Spleen (tissue), 7 donors: ENCODE results near the gene RHCE.

ENCODE experiments used
- POLR2A ChIP-seq, 3 donors: fragments of 450-650 bp; IDR thresholded peaks; one replicate each; pipeline ENCODE4 v1.5.1; 2017; ENCODE audit warnings: antibody characterized with exemption in 3 of 3, mild to moderate bottlenecking in 1 of 3
- POLR2AphosphoS5 ChIP-seq, 3 donors: sonication (generic); formaldehyde crosslinking; IDR thresholded peaks; one replicate each; pipeline ENCODE4 v1.5.1; 2017; ENCODE audit warnings: antibody characterized with exemption in 3 of 3
- TF ChIP-seq, protein P1 (sequence below), 11 experiments: fragments of 200-600 bp in 7 of 11; fragments of 450-650 bp in 4 of 11; sonication (generic) in 4 of 11; IDR thresholded peaks in 8 of 11; conservative IDR thresholded peaks in 3 of 11; 1 replicate in 7 of 11; 2 replicates in 4 of 11; pipeline versions ENCODE4 v1.4.0 to v1.8.0; 2016 to 2021; ENCODE audit warnings: antibody characterized with exemption in 11 of 11, inconsistent platforms in 4 of 11, mild to moderate bottlenecking in 1 of 11
- donor health status: DM: no; HTN: no; CAD: no; lungs with moderate emphysema.
- donor health status: DM: no; HTN: no; CAD: no.
- donor health status: DM: no; HTN: no; CAD: no.

DNA sequence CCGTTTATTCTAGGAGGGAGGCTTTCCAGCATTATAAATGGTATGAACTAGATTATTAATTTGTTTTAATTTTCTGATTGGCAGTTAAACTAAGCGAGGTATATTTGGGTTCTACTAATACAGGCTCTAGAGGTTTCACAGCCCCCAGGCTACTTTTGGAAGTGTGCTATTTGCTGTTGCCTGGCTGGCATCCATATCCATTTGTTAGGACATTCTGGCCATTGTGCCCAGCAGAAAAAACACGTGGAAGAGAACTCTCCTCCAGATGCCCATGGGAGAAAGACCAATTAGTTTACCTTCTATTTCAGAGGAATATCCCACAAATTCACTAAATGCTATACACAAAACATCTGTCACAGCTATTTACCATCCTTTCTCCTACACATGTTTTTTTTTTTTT lies 39.4 kb upstream of the RHCE start:
- TF ChIP-seq, protein P1, sequence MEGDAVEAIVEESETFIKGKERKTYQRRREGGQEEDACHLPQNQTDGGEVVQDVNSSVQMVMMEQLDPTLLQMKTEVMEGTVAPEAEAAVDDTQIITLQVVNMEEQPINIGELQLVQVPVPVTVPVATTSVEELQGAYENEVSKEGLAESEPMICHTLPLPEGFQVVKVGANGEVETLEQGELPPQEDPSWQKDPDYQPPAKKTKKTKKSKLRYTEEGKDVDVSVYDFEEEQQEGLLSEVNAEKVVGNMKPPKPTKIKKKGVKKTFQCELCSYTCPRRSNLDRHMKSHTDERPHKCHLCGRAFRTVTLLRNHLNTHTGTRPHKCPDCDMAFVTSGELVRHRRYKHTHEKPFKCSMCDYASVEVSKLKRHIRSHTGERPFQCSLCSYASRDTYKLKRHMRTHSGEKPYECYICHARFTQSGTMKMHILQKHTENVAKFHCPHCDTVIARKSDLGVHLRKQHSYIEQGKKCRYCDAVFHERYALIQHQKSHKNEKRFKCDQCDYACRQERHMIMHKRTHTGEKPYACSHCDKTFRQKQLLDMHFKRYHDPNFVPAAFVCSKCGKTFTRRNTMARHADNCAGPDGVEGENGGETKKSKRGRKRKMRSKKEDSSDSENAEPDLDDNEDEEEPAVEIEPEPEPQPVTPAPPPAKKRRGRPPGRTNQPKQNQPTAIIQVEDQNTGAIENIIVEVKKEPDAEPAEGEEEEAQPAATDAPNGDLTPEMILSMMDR (IDR thresholded peaks at IDR 0.05 in 8 of 11, conservative IDR thresholded peaks at IDR 0.05 in 3 of 11), result no peak
- TF ChIP-seq POLR2AphosphoS5 (IDR thresholded peaks at IDR 0.05), result no peak
- TF ChIP-seq POLR2A (IDR thresholded peaks at IDR 0.05), result no peak
